IPS DF 6.9 (cell line): ENCODE results near the gene TMOD4.

Experiments used
- DNase-seq: peaks from one replicate; pipeline ENCODE4 v3.0.0-alpha.2; 2013; ENCODE audit warnings: low read depth, low spot score
- H3K27ac ChIP-seq: one replicate; pipeline ENCODE4 v1.5.1; 2013; ENCODE audit warnings: low read length, control low read depth
- H3K27me3 ChIP-seq: 2 replicates; pipeline ENCODE4 v1.6.1; 2013; ENCODE audit warnings: mild to moderate bottlenecking, low read length; ENCODE audit not compliant: control insufficient read depth, insufficient read depth
- H3K36me3 ChIP-seq: 2 replicates; pipeline ENCODE4 v1.6.1; 2013; ENCODE audit warnings: low read length; ENCODE audit not compliant: control insufficient read depth, insufficient read depth
- H3K4me1 ChIP-seq: 2 replicates; pipeline ENCODE4 v1.6.1; 2013; ENCODE audit warnings: low read length; ENCODE audit not compliant: control insufficient read depth, insufficient read depth
- H3K4me3 ChIP-seq: 2 replicates; pipeline ENCODE4 v1.5.1; 2013; ENCODE audit warnings: mild to moderate bottlenecking, low read length
- H3K9me3 ChIP-seq: 2 replicates; pipeline ENCODE4 v1.6.1; 2013; ENCODE audit warnings: low read length, inconsistent platforms; ENCODE audit not compliant: control insufficient read depth, insufficient read depth
- WGBS: extraction: QIAGEN DNeasy Blood & Tissue Kit; methylation state at CpG from one replicate; pipeline ENCODE4 v1.1.7; 2013; ENCODE audit warnings: mixed read lengths, missing lambda C conversion rate; ENCODE audit not compliant: insufficient read length, insufficient coverage; 5-methylcytosine and 5-hydroxymethylcytosine counted together

TMOD4 gene

DNA sequence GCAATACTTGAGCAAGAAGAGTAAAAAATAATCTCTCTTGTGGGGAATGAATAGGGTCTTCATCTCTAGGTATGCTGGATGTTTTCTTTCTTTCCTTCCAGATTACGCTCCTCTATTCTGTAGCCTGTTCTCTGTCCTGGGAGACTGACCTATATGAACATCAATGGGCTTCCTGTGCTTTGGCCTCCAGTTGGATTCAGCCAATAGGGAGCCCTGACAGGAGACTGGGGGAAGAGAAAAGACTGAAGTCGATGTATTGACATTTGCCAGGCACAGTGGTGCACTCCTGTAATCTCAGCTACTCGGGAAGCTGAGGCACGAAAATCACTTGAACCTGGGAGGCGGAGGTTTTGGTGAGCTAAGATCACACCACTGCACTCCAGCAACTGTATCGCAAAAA, 47.0 kb downstream of the TMOD4 start:
- Histone ChIP-seq H3K36me3 (no peaks in the 10 kb centered on the region; the same call in 1 of the 2 replicates), H3K27ac (no peak overlapping the region), H3K27me3 (no peaks in the 10 kb centered on the region), H3K4me3 (no peak overlapping the region), H3K4me1 (peaks cover 7% of the 10 kb centered on the region), H3K9me3 (no peaks in the 10 kb centered on the region)
- whole genome bisulfite sequencing, result no CpG with 5 or more reads among the region's 6 CpGs
- no peak for DNase-seq

DNA sequence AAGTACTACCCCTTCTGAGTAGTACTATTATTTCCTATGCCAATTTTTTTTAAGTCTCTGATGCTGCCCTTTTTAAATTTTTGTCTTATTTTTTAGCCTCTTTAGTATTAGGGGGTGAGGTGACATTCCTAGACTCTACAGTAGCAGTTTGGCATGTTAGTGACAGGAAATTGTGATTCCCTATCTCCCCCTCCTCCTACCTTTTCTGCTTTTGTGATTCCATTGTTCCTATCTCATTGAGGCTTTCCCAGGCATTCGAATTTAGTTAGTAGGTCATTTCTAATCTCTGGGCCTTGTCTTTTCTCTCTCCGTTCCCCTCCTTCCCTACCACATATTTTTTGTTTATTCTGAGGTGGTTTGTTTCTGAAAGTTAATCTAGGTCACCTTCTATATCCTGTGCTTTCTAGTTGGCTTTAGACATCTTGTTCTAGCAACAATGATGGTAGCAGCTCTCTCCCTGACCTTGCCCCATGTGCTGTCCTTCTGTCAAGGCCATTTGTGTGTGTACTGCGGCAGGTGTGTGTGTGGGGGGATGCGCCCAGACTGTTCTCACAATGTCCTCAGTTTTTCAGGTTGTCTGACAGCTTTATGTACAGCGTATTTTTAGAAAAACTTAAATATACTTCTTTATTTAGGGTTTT, 50.9 kb downstream of the TMOD4 start:
- WGBS, result no CpG with 5 or more reads among the region's 5 CpGs
- DNase-seq, result no peak
- Histone ChIP-seq H3K4me3 (no peak overlapping the region), H3K9me3 (no peaks in the 10 kb centered on the region), H3K36me3 (no peaks in the 10 kb centered on the region), H3K4me1 (peaks cover 2% of the 10 kb centered on the region; the same call in 1 of the 2 replicates), H3K27ac (no peak overlapping the region), H3K27me3 (no peaks in the 10 kb centered on the region)
